ENCODE data around the gene NCL.

- TF ChIP-seq RNF2 (conservative IDR thresholded peaks at IDR 0.05; ENCODE audit: low read depth) = no peak
- no peak for TF ChIP-seq ZFAT (CRISPR knock-in tag; conservative IDR thresholded peaks at IDR 0.05)
- no peak for TF ChIP-seq U2AF1 (optimal IDR thresholded peaks at IDR 0.05; ENCODE audit: low read depth, low read length)
- TF ChIP-seq, protein P1, sequence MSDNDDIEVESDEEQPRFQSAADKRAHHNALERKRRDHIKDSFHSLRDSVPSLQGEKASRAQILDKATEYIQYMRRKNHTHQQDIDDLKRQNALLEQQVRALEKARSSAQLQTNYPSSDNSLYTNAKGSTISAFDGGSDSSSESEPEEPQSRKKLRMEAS (IDR thresholded peaks at IDR 0.05) = no peak
Measured at GRCh38 chr2:231450548-231450989, 13.7 kb downstream of the NCL start.

Measured in HepG2 (cell line).